Neural progenitor cell (in vitro differentiated cells): ENCODE results near the gene RNF144B. TPM values are rescaled to one million over a fixed set of nuclear protein-coding genes. Genes with fewer than 3 reads are reported as not detected.
A peak's percentile ranks its signal among the peaks of the same experiment; 100 is the strongest.

Experiments used
- DNase-seq: peaks from one replicate; pipeline ENCODE4 v3.0.0-alpha.2; 2016; ENCODE audit warnings: low spot score
- H2AFZ ChIP-seq: fragments of 200-600 bp; sonication (generic); replicated peaks from 2 replicates; pipeline ENCODE4 v1.6.1; 2016; ENCODE audit warnings: antibody characterized with exemption
- H3F3A ChIP-seq: fragments of 200-600 bp; sonication (generic); 2 replicates; pipeline ENCODE4 v1.6.1; 2016; ENCODE audit warnings: antibody characterized with exemption, low read depth
- H3K27ac ChIP-seq: fragments of 200-600 bp; sonication (generic); 2 replicates; pipeline ENCODE4 v1.5.1; 2016; ENCODE audit warnings: mild to moderate bottlenecking
- H3K27me3 ChIP-seq: fragments of 200-600 bp; sonication (generic); 2 replicates; pipeline ENCODE4 v1.6.1; 2016; ENCODE audit warnings: mild to moderate bottlenecking, moderate library complexity
- H3K36me3 ChIP-seq: fragments of 200-600 bp; sonication (generic); 2 replicates; pipeline ENCODE4 v1.5.1; 2016
- H3K4me1 ChIP-seq: fragments of 200-600 bp; sonication (generic); 2 replicates; pipeline ENCODE4 v1.6.1; 2016; ENCODE audit warnings: mixed run types
- H3K4me2 ChIP-seq: fragments of 200-600 bp; sonication (generic); 2 replicates; pipeline ENCODE4 v1.6.1; 2016
- H3K4me3 ChIP-seq: fragments of 200-600 bp; sonication (generic); 2 replicates; pipeline ENCODE4 v1.5.1; 2016
- H3K79me2 ChIP-seq: fragments of 200-600 bp; sonication (generic); 2 replicates; pipeline ENCODE4 v1.6.1; 2016; ENCODE audit warnings: low read depth
- H3K9ac ChIP-seq: fragments of 200-600 bp; sonication (generic); 2 replicates; pipeline ENCODE4 v1.6.1; 2016
- H3K9me3 ChIP-seq: fragments of 200-600 bp; sonication (generic); 2 replicates; pipeline ENCODE4 v1.5.1; 2016; ENCODE audit warnings: low read depth
- H4K20me1 ChIP-seq: fragments of 200-600 bp; sonication (generic); 2 replicates; pipeline ENCODE4 v1.6.1; 2016; ENCODE audit warnings: low read depth
- H3K27ac Mint-ChIP-seq: 3 replicates; pipeline ENCODE4 v1.8.0; 2021; ENCODE audit warnings: mixed read lengths
- H3K27me3 Mint-ChIP-seq: 2 replicates; pipeline ENCODE4 v1.8.0; 2022; ENCODE audit warnings: low read depth, mild to moderate bottlenecking, inconsistent platforms, moderate library complexity, mixed read lengths; ENCODE audit not compliant: insufficient read depth
- H3K36me3 Mint-ChIP-seq: 3 replicates; pipeline ENCODE4 v1.8.0; 2021; ENCODE audit warnings: mixed read lengths
- H3K4me1 Mint-ChIP-seq: 3 replicates; pipeline ENCODE4 v1.8.0; 2021; ENCODE audit warnings: mixed read lengths
- H3K4me3 Mint-ChIP-seq: 3 replicates; pipeline ENCODE4 v1.8.0; 2021; ENCODE audit warnings: mild to moderate bottlenecking, moderate library complexity, mixed read lengths
- H3K9me3 Mint-ChIP-seq: 3 replicates; pipeline ENCODE4 v1.8.0; 2020; ENCODE audit warnings: mixed read lengths
- CTCF ChIP-seq: fragments of 200-600 bp; sonication (generic); IDR thresholded peaks from 2 replicates; pipeline ENCODE4 v1.5.1; 2017; ENCODE audit warnings: antibody characterized with exemption, mild to moderate bottlenecking
- EZH2 ChIP-seq: fragments of 200-600 bp; sonication (generic); IDR thresholded peaks from 2 replicates; pipeline ENCODE4 v1.6.1; 2017; ENCODE audit warnings: antibody characterized with exemption, mild to moderate bottlenecking, moderate library complexity
- EZH2phosphoT487 ChIP-seq: fragments of 200-600 bp; sonication (generic); IDR thresholded peaks from 2 replicates; pipeline ENCODE4 v1.6.1; 2017; ENCODE audit warnings: antibody characterized with exemption
- total RNA-seq: library from RNA; depleted of rRNA; stranded (reverse); fragments of >200 nt; gene quantifications from 2 replicates; pipeline ENCODE4 v1.2.3, GENCODE V29; 2015; ENCODE audit warnings: low replicate concordance

RNF144B gene
- total RNA-seq, 1 donor from 2014 or later, result 0.75 TPM

GRCh38 chr6:18503206-18503592 is 116.0 kb downstream of the RNF144B start:
- no peak for DNase-seq
- H3K4me2 ChIP-seq, result no peak overlapping the region
- no peak overlapping the region for H3K4me3 ChIP-seq
- no peak overlapping the region for H3K4me3 Mint-ChIP-seq
- no peaks in the 10 kb centered on the region for H3K27me3 ChIP-seq
- peaks cover 27% of the 10 kb centered on the region for H3K4me1 Mint-ChIP-seq
- no peaks in the 10 kb centered on the region for H3K79me2 ChIP-seq
- H4K20me1 ChIP-seq, result no peaks in the 10 kb centered on the region
- no peaks in the 10 kb centered on the region for H3K9me3 Mint-ChIP-seq
- no peaks in the 10 kb centered on the region for H3K36me3 ChIP-seq
- H3K27ac ChIP-seq, result no peak overlapping the region
- H3K27me3 Mint-ChIP-seq, result peaks cover 8% of the 10 kb centered on the region
- no peaks in the 10 kb centered on the region for H3F3A ChIP-seq
- H3K9ac ChIP-seq, result no peak overlapping the region
- H3K4me1 ChIP-seq, result peaks cover 8% of the 10 kb centered on the region
- no peaks in the 10 kb centered on the region for H3K9me3 ChIP-seq
- no peak overlapping the region for H3K27ac Mint-ChIP-seq
- TF ChIP-seq EZH2, result no peak
- no peak for TF ChIP-seq CTCF
- no peak for TF ChIP-seq EZH2phosphoT487
- H2AFZ ChIP-seq, result peak overlapping the region; percentile 86
- no peaks in the 10 kb centered on the region for H3K36me3 Mint-ChIP-seq

GRCh38 chr6:18503593-18504231 is 116.6 kb downstream of the RNF144B start:
- Histone ChIP-seq H3K79me2 (no peaks in the 10 kb centered on the region), H3K4me3 (no peak overlapping the region), H3K27me3 (no peaks in the 10 kb centered on the region), H3F3A (no peaks in the 10 kb centered on the region), H4K20me1 (no peaks in the 10 kb centered on the region), H2AFZ (peak overlapping the region; percentile 86), H3K9ac (no peak overlapping the region), H3K27ac (no peak overlapping the region), H3K4me1 (peaks cover 8% of the 10 kb centered on the region), H3K36me3 (no peaks in the 10 kb centered on the region), H3K4me2 (no peak overlapping the region), H3K9me3 (no peaks in the 10 kb centered on the region)
- Mint-ChIP-seq H3K4me1 (peaks cover 27% of the 10 kb centered on the region), H3K4me3 (no peak overlapping the region), H3K9me3 (no peaks in the 10 kb centered on the region), H3K27me3 (peaks cover 8% of the 10 kb centered on the region), H3K27ac (no peak overlapping the region), H3K36me3 (no peaks in the 10 kb centered on the region)
- peak; percentile 83 for DNase-seq
- TF ChIP-seq EZH2phosphoT487 (no peak), CTCF (peak; percentile 91), EZH2 (no peak)

GRCh38 chr6:18504232-18504596 is 117.1 kb downstream of the RNF144B start:
- Histone ChIP-seq H3F3A (no peaks in the 10 kb centered on the region), H4K20me1 (no peaks in the 10 kb centered on the region), H3K4me1 (peaks cover 8% of the 10 kb centered on the region), H3K79me2 (no peaks in the 10 kb centered on the region), H3K27ac (no peak overlapping the region), H3K4me3 (no peak overlapping the region), H3K36me3 (no peaks in the 10 kb centered on the region), H2AFZ (no peak overlapping the region), H3K9me3 (no peaks in the 10 kb centered on the region), H3K27me3 (no peaks in the 10 kb centered on the region), H3K9ac (no peak overlapping the region), H3K4me2 (no peak overlapping the region)
- H3K4me3 Mint-ChIP-seq, result no peak overlapping the region
- H3K9me3 Mint-ChIP-seq, result no peaks in the 10 kb centered on the region
- H3K27ac Mint-ChIP-seq, result no peak overlapping the region
- H3K4me1 Mint-ChIP-seq, result peaks cover 27% of the 10 kb centered on the region
- peaks cover 8% of the 10 kb centered on the region for H3K27me3 Mint-ChIP-seq
- H3K36me3 Mint-ChIP-seq, result no peaks in the 10 kb centered on the region
- TF ChIP-seq CTCF (no peak), EZH2phosphoT487 (no peak), EZH2 (no peak)
- DNase-seq, result no peak
